GM23248 (cell line): ENCODE data around the gene SIGLEC11. TPM values are rescaled to one million over a fixed set of nuclear protein-coding genes. Genes with fewer than 3 reads are reported as not detected.
A peak's percentile ranks its signal among the peaks of the same experiment; 100 is the strongest.

Experiments
- DNase-seq: peaks from one replicate; pipeline ENCODE4 v3.0.0-alpha.2; 2015
- H2AFZ ChIP-seq: fragments of 200-600 bp; sonication (generic); 2 replicates; pipeline ENCODE4 v1.6.1; 2016; ENCODE audit warnings: antibody characterized with exemption
- H3F3A ChIP-seq: fragments of 200-600 bp; sonication (generic); 2 replicates; pipeline ENCODE4 v1.6.1; 2016; ENCODE audit warnings: mild to moderate bottlenecking, antibody characterized with exemption, mixed run types; ENCODE audit not compliant: insufficient read depth
- H3K27ac ChIP-seq: fragments of 200-600 bp; sonication (generic); 2 replicates; pipeline ENCODE4 v1.5.1; 2016; ENCODE audit warnings: mild to moderate bottlenecking
- H3K27me3 ChIP-seq: fragments of 200-600 bp; sonication (generic); replicated peaks from 2 replicates; pipeline ENCODE4 v1.6.1; 2016; ENCODE audit warnings: mild to moderate bottlenecking; ENCODE audit not compliant: insufficient read depth
- H3K36me3 ChIP-seq: fragments of 200-600 bp; sonication (generic); 2 replicates; pipeline ENCODE4 v1.6.1; 2016; ENCODE audit warnings: low read depth, mild to moderate bottlenecking
- H3K4me1 ChIP-seq: fragments of 200-600 bp; sonication (generic); 2 replicates; pipeline ENCODE4 v1.6.1; 2016; ENCODE audit warnings: mild to moderate bottlenecking; ENCODE audit not compliant: insufficient read depth
- H3K4me2 ChIP-seq: fragments of 200-600 bp; sonication (generic); one replicate; pipeline ENCODE4 v1.6.1; 2016; ENCODE audit warnings: mild to moderate bottlenecking; ENCODE audit not compliant: unreplicated experiment
- H3K4me3 ChIP-seq: fragments of 200-600 bp; sonication (generic); 2 replicates; pipeline ENCODE4 v1.5.1; 2016; ENCODE audit warnings: mild to moderate bottlenecking
- H3K79me2 ChIP-seq: fragments of 200-600 bp; sonication (generic); 2 replicates; pipeline ENCODE4 v1.6.1; 2016; ENCODE audit warnings: mild to moderate bottlenecking; ENCODE audit not compliant: insufficient read depth
- H3K9ac ChIP-seq: fragments of 200-600 bp; sonication (generic); 2 replicates; pipeline ENCODE4 v1.6.1; 2016; ENCODE audit warnings: mild to moderate bottlenecking
- H3K9me2 ChIP-seq: fragments of 200-600 bp; sonication (generic); 2 replicates; pipeline ENCODE4 v1.6.1; 2016; ENCODE audit warnings: mixed run types, mild to moderate bottlenecking, moderate library complexity; ENCODE audit not compliant: insufficient read depth
- H3K9me3 ChIP-seq: fragments of 200-600 bp; sonication (generic); one replicate; pipeline ENCODE4 v1.6.1; 2017; ENCODE audit warnings: low read depth
- H4K20me1 ChIP-seq: fragments of 200-600 bp; sonication (generic); 2 replicates; pipeline ENCODE4 v1.6.0; 2016; ENCODE audit not compliant: insufficient read depth
- EZH2 ChIP-seq: fragments of 200-600 bp; sonication (generic); IDR thresholded peaks from 2 replicates; pipeline ENCODE4 v1.6.1; 2018; ENCODE audit warnings: antibody characterized with exemption, mild to moderate bottlenecking; ENCODE audit not compliant: insufficient read depth, poor library complexity, severe bottlenecking
- EZH2phosphoT487 ChIP-seq: fragments of 200-600 bp; sonication (generic); IDR thresholded peaks from 2 replicates; pipeline ENCODE4 v1.6.1; 2018; ENCODE audit warnings: antibody characterized with exemption, moderate library complexity, mild to moderate bottlenecking, low read depth; ENCODE audit not compliant: insufficient read depth
- WGBS, 2 experiments: methylation state at CpG; one replicate each; pipeline ENCODE4 v1.1.6; 2015 to 2017; ENCODE audit warnings: low lambda C conversion rate in 2 of 2, low coverage in 1 of 2; ENCODE audit errors: missing lambda C conversion rate in 2 of 2; 5-methylcytosine and 5-hydroxymethylcytosine counted together
- in situ Hi-C: fragments of 300-500 bp; cut with MboI; formaldehyde crosslinking; loops from 2 replicates; pipeline ENCODE4 v1.15.0; 2020
- polyA plus RNA-seq: library from polyadenylated mRNA; unstranded; fragments of >200 nt; fragmentation: Nextera tagmentation; extraction: Ambion mirVana; gene quantifications from 2 replicates; pipeline ENCODE4 v1.2.1, GENCODE V29; 2016
- total RNA-seq: library from RNA; depleted of rRNA; stranded (reverse); fragments of >200 nt; shearing (Covaris generic); gene quantifications from 2 replicates; pipeline ENCODE4 v1.2.3, GENCODE V29; 2014

Gene SIGLEC11
- total and polyA plus RNA-seq, 2 experiments from 2014 or later, result not detected

- no peaks in the 10 kb centered on the region for H4K20me1 ChIP-seq
- H3F3A ChIP-seq, result peaks cover 14% of the 10 kb centered on the region; the same call in 1 of the 2 replicates
- H3K9me2 ChIP-seq, result no peaks in the 10 kb centered on the region
- H3K27me3 ChIP-seq, result no peaks in the 10 kb centered on the region
- no peak for DNase-seq
- H3K4me2 ChIP-seq, result no peak overlapping the region
- no peak for TF ChIP-seq EZH2
- H3K9ac ChIP-seq, result no peak overlapping the region
- no peak overlapping the region for H3K27ac ChIP-seq
- no peak overlapping the region for H3K4me3 ChIP-seq
- H3K79me2 ChIP-seq, result no peaks in the 10 kb centered on the region; the same call in 1 of the 2 replicates
- H2AFZ ChIP-seq, result no peak overlapping the region
- no peaks in the 10 kb centered on the region for H3K9me3 ChIP-seq
- H3K36me3 ChIP-seq, result peaks cover 16% of the 10 kb centered on the region; the same call in 1 of the 2 replicates
- H3K4me1 ChIP-seq, result peaks cover 10% of the 10 kb centered on the region
- WGBS, 2 experiments, result 84 to 88% methylated on average over 8 of the region's 8 CpGs
- in situ Hi-C loops, result no loop called here
Observed at GRCh38 chr19:50001775-50002174, 40.8 kb upstream of the SIGLEC11 start.

GRCh38 chr19:50000841-50001557 is 40.0 kb upstream of the SIGLEC11 start:
- H3F3A ChIP-seq, result peaks cover 14% of the 10 kb centered on the region; the same call in 1 of the 2 replicates
- H3K79me2 ChIP-seq, result no peaks in the 10 kb centered on the region; the same call in 1 of the 2 replicates
- H3K9me2 ChIP-seq, result no peaks in the 10 kb centered on the region
- no peak overlapping the region for H3K4me2 ChIP-seq
- in situ Hi-C loops, result no loop called here
- H2AFZ ChIP-seq, result no peak overlapping the region
- peaks cover 16% of the 10 kb centered on the region; the same call in 1 of the 2 replicates for H3K36me3 ChIP-seq
- TF ChIP-seq EZH2, result no peak
- peaks cover 10% of the 10 kb centered on the region for H3K4me1 ChIP-seq
- H3K9me3 ChIP-seq, result no peaks in the 10 kb centered on the region
- WGBS, 2 experiments, result 93 to 95% methylated on average over 16 of the region's 16 CpGs
- H3K9ac ChIP-seq, result no peak overlapping the region
- DNase-seq, result no peak
- no peak overlapping the region for H3K4me3 ChIP-seq
- H3K27ac ChIP-seq, result no peak overlapping the region
- H4K20me1 ChIP-seq, result no peaks in the 10 kb centered on the region
- H3K27me3 ChIP-seq, result no peaks in the 10 kb centered on the region

GRCh38 chr19:50000038-50000840 is 39.3 kb upstream of the SIGLEC11 start:
- peaks cover 16% of the 10 kb centered on the region; the same call in 1 of the 2 replicates for H3K36me3 ChIP-seq
- H2AFZ ChIP-seq, result no peak overlapping the region
- H3K9ac ChIP-seq, result no peak overlapping the region
- no peak overlapping the region for H3K4me2 ChIP-seq
- TF ChIP-seq EZH2phosphoT487 (no peak), EZH2 (no peak)
- H3K27ac ChIP-seq, result no peak overlapping the region
- DNase-seq, result no peak
- H3K4me3 ChIP-seq, result no peak overlapping the region
- H3K9me2 ChIP-seq, result no peaks in the 10 kb centered on the region
- peaks cover 10% of the 10 kb centered on the region for H3K4me1 ChIP-seq
- in situ Hi-C loops, result no loop called here
- no peaks in the 10 kb centered on the region for H3K9me3 ChIP-seq
- no peaks in the 10 kb centered on the region for H4K20me1 ChIP-seq
- peaks cover 9% of the 10 kb centered on the region; the same call in 1 of the 2 replicates for H3F3A ChIP-seq
- no peaks in the 10 kb centered on the region; the same call in 1 of the 2 replicates for H3K79me2 ChIP-seq
- H3K27me3 ChIP-seq, result no peaks in the 10 kb centered on the region
- 92 to 95% methylated on average over 20 of the region's 20 CpGs for WGBS, 2 experiments

GRCh38 chr19:49999371-50000010 is 38.5 kb upstream of the SIGLEC11 start:
- peaks cover 3% of the 10 kb centered on the region; the same call in 1 of the 2 replicates for H3F3A ChIP-seq
- H3K27me3 ChIP-seq, result no peaks in the 10 kb centered on the region
- WGBS, 2 experiments, result 55 to 65% methylated on average over 6 of the region's 6 CpGs
- H4K20me1 ChIP-seq, result no peaks in the 10 kb centered on the region
- no peak overlapping the region for H2AFZ ChIP-seq
- no peaks in the 10 kb centered on the region; the same call in 1 of the 2 replicates for H3K79me2 ChIP-seq
- H3K4me2 ChIP-seq, result no peak overlapping the region
- in situ Hi-C loops, result no loop called here
- TF ChIP-seq EZH2 (no peak), EZH2phosphoT487 (no peak)
- H3K9me2 ChIP-seq, result no peaks in the 10 kb centered on the region
- H3K36me3 ChIP-seq, result peaks cover 16% of the 10 kb centered on the region; the same call in 1 of the 2 replicates
- no peak overlapping the region for H3K4me3 ChIP-seq
- H3K4me1 ChIP-seq, result peaks cover 8% of the 10 kb centered on the region
- no peak overlapping the region for H3K27ac ChIP-seq
- DNase-seq, result peak; percentile 19
- H3K9ac ChIP-seq, result no peak overlapping the region
- H3K9me3 ChIP-seq, result no peaks in the 10 kb centered on the region
